WTC11 (cell line): Measurements from ENCODE around the gene MYO16. TPM values are rescaled to one million over a fixed set of nuclear protein-coding genes. Genes with fewer than 3 reads are reported as not detected.

Source experiments
- ATAC-seq: fragments of 200-7000 bp; cut with Tn5 transposase; 2 replicates; pipeline ENCODE4 v1.10.0; 2021; ENCODE audit warnings: mild to moderate bottlenecking, moderate library complexity
- CTCF ChIA-PET: fragments of 300-600 bp; sonication (Branson Sonifier 250); formaldehyde crosslinking; loops from one replicate; lab custom pipeline; 2021; ENCODE audit warnings: antibody characterized with exemption; lab: Charles Lee
- POLR2A ChIA-PET: fragments of 350-600 bp; sonication (Branson Sonifier 250); formaldehyde crosslinking; loops from one replicate; lab custom pipeline; 2021; ENCODE audit warnings: antibody characterized with exemption; lab: Charles Lee
- DNase-seq: peaks from one replicate; pipeline ENCODE4 v3.0.0; 2021; ENCODE audit warnings: low spot score
- H3K27ac Mint-ChIP-seq: 2 replicates; pipeline ENCODE4 v1.8.0; 2021; ENCODE audit warnings: mixed read lengths
- H3K27me3 Mint-ChIP-seq: 2 replicates; pipeline ENCODE4 v1.8.0; 2021; ENCODE audit warnings: low read depth, mild to moderate bottlenecking, moderate library complexity, mixed read lengths
- H3K36me3 Mint-ChIP-seq: 2 replicates; pipeline ENCODE4 v1.8.0; 2021; ENCODE audit warnings: mixed read lengths
- H3K4me1 Mint-ChIP-seq: 2 replicates; pipeline ENCODE4 v1.8.0; 2022; ENCODE audit warnings: mixed read lengths
- H3K4me3 Mint-ChIP-seq: 2 replicates; pipeline ENCODE4 v1.8.0; 2021; ENCODE audit warnings: mild to moderate bottlenecking, moderate library complexity, mixed read lengths
- H3K9me3 Mint-ChIP-seq: 2 replicates; pipeline ENCODE4 v1.8.0; 2021; ENCODE audit warnings: mixed read lengths
- AFF4 ChIP-seq: sonication (generic); formaldehyde crosslinking; IDR thresholded peaks from 2 replicates; pipeline ENCODE4 v1.8.1; 2023; ENCODE audit warnings: mild to moderate bottlenecking, missing genetic modification reagents, borderline replicate concordance
- ARID4B ChIP-seq: sonication (generic); formaldehyde crosslinking; IDR thresholded peaks from 2 replicates; pipeline ENCODE4 v1.8.0; 2023; ENCODE audit warnings: missing genetic modification reagents, mild to moderate bottlenecking, borderline replicate concordance
- ATF1 ChIP-seq: sonication (generic); formaldehyde crosslinking; IDR thresholded peaks from 2 replicates; pipeline ENCODE4 v1.8.1; 2023; ENCODE audit warnings: mild to moderate bottlenecking, moderate library complexity, missing genetic modification reagents
- ATF3 ChIP-seq: sonication (generic); formaldehyde crosslinking; conservative IDR thresholded peaks from 2 replicates; pipeline ENCODE4 v1.8.1; 2022; ENCODE audit warnings: mild to moderate bottlenecking, missing genetic modification reagents
- CTCF ChIP-seq: fragments of 200-600 bp; IDR thresholded peaks from 2 replicates; pipeline ENCODE4 v1.8.0; 2022; ENCODE audit warnings: antibody characterized with exemption
- ESRRA ChIP-seq: sonication (generic); formaldehyde crosslinking; IDR thresholded peaks from 2 replicates; pipeline ENCODE4 v1.8.1; 2022; ENCODE audit warnings: mild to moderate bottlenecking, missing genetic modification reagents, borderline replicate concordance
- FOXK1 ChIP-seq: sonication (generic); formaldehyde crosslinking; IDR thresholded peaks from 2 replicates; pipeline ENCODE4 v1.8.0; 2022; ENCODE audit warnings: mild to moderate bottlenecking, moderate library complexity, missing genetic modification reagents
- GRHL2 ChIP-seq: fragments of 250-450 bp; sonication (Bioruptor Pico); IDR thresholded peaks from 2 replicates; pipeline ENCODE4 v1.8.0; 2022; ENCODE audit warnings: mild to moderate bottlenecking, moderate library complexity; ENCODE audit not compliant: insufficient replicate concordance, severe bottlenecking
- JUN ChIP-seq: sonication (generic); formaldehyde crosslinking; IDR thresholded peaks from 2 replicates; pipeline ENCODE4 v1.8.0; 2023; ENCODE audit warnings: mild to moderate bottlenecking, missing genetic modification reagents
- MAX ChIP-seq: sonication (generic); formaldehyde crosslinking; IDR thresholded peaks from 2 replicates; pipeline ENCODE4 v1.8.0; 2022; ENCODE audit warnings: mild to moderate bottlenecking, missing genetic modification reagents
- OVOL2 ChIP-seq: fragments of 250-450 bp; sonication (Bioruptor Pico); IDR thresholded peaks from 2 replicates; pipeline ENCODE4 v1.9.0; 2021; ENCODE audit warnings: mild to moderate bottlenecking, borderline replicate concordance
- PRDM15 ChIP-seq: sonication (generic); formaldehyde crosslinking; IDR thresholded peaks from 2 replicates; pipeline ENCODE4 v1.8.0; 2022; ENCODE audit warnings: missing genetic modification reagents
- RORB ChIP-seq: fragments of 250-450 bp; sonication (Bioruptor Pico); IDR thresholded peaks from 2 replicates; pipeline ENCODE4 v1.9.0; 2021; ENCODE audit warnings: mild to moderate bottlenecking
- TCF7 ChIP-seq: sonication (generic); formaldehyde crosslinking; IDR thresholded peaks from 2 replicates; pipeline ENCODE4 v1.8.0; 2022; ENCODE audit warnings: mild to moderate bottlenecking, low read depth, missing genetic modification reagents, moderate library complexity
- ZNF317 ChIP-seq: sonication (generic); formaldehyde crosslinking; IDR thresholded peaks from 2 replicates; pipeline ENCODE4 v1.8.1; 2023; ENCODE audit warnings: low read depth, mild to moderate bottlenecking, moderate library complexity, missing genetic modification reagents, borderline replicate concordance
- ZNF423 ChIP-seq: fragments of 250-450 bp; sonication (Bioruptor Pico); IDR thresholded peaks from 2 replicates; pipeline ENCODE4 v2.1.2; 2022; ENCODE audit warnings: mild to moderate bottlenecking, moderate library complexity
- ZNF512 ChIP-seq: sonication (generic); formaldehyde crosslinking; IDR thresholded peaks from 2 replicates; pipeline ENCODE4 v1.8.1; 2022; ENCODE audit warnings: missing genetic modification reagents, borderline replicate concordance
- total RNA-seq: library from RNA; stranded (reverse); gene quantifications from 3 replicates; pipeline ENCODE4 v1.2.3, GENCODE V29; 2021

The MYO16 gene
- total RNA-seq, 1 experiment from 2014 or later, result 0.09 TPM

GRCh38 chr13:109012115-109012514 lies 382.7 kb downstream of the MYO16 start (continued):
- TF ChIP-seq ESRRA (CRISPR knock-in tag) (no peak), ARID4B (no peak), OVOL2 (no peak), ATF3 (CRISPR knock-in tag) (no peak), PRDM15 (CRISPR knock-in tag) (no peak), AFF4 (no peak), ZNF423 (CRISPR knock-in tag) (no peak), RORB (CRISPR knock-in tag) (no peak), JUN (CRISPR knock-in tag) (no peak)

GRCh38 chr13:109021558-109021957 lies 392.1 kb downstream of the MYO16 start:
- no peak for ATAC-seq
- Mint-ChIP-seq H3K36me3 (peaks cover 16% of the 10 kb centered on the region), H3K4me1 (peaks cover 5% of the 10 kb centered on the region), H3K27me3 (no peaks in the 10 kb centered on the region; the same call in 1 of the 2 replicates), H3K4me3 (no peak overlapping the region), H3K27ac (no peak overlapping the region), H3K9me3 (peaks cover 22% of the 10 kb centered on the region)
- ChIA-PET CTCF (no interaction called here), POLR2A (no interaction called here)
- no peak for DNase-seq
- no peak for TF ChIP-seq MAX (CRISPR knock-in tag)
- TF ChIP-seq ZNF512 (CRISPR knock-in tag), result no peak
- no peak for TF ChIP-seq ZNF317 (CRISPR knock-in tag)
- TF ChIP-seq TCF7 (CRISPR knock-in tag), result no peak
- no peak for TF ChIP-seq OVOL2
- TF ChIP-seq FOXK1 (CRISPR knock-in tag), result no peak
- TF ChIP-seq ATF1, result no peak
- TF ChIP-seq GRHL2, result no peak
- TF ChIP-seq CTCF, result no peak
